NCI-H524 (cell line): ENCODE measurements around the gene GPATCH1.
"Not testable (repeated sequence)": the region's sequence is repeated elsewhere in the genome, so short reads cannot be mapped to it uniquely, and the experiment has no call there.

ENCODE experiments used
- DNase-seq, 2 experiments: peaks; one replicate each; lab custom pipeline; 2025; lab: John Stamatoyannopoulos, UW

Gene GPATCH1

GRCh38 chr19:33080761-33081681 is at the start of gene GPATCH1:
TSS of gene GPATCH1 (plus strand) at chr19:33081181. CDS start at chr19:33081194, 13 bp downstream.
- peak; percentile 81 to 87 for DNase-seq

- no peak for DNase-seq
These were observed 48.7 kb upstream of the GPATCH1 start for GRCh38 chr19:33032218-33032781.

- no peak for DNase-seq
These were observed 45.5 kb upstream of the GPATCH1 start for GRCh38 chr19:33035461-33035860.

GRCh38 chr19:33036370-33037167 is 44.4 kb upstream of the GPATCH1 start:
- DNase-seq: not testable (repeated sequence)

- DNase-seq: not testable (repeated sequence)
These were observed 43.6 kb upstream of the GPATCH1 start for GRCh38 chr19:33037168-33038025.

- no peak for DNase-seq
These were observed 41.8 kb upstream of the GPATCH1 start for GRCh38 chr19:33039108-33039599.

GRCh38 chr19:33039815-33040214 is 41.2 kb upstream of the GPATCH1 start:
- no peak for DNase-seq

GRCh38 chr19:33040994-33041827 is 39.8 kb upstream of the GPATCH1 start:
- no peak for DNase-seq

- not testable (repeated sequence) for DNase-seq
These were observed 39.2 kb upstream of the GPATCH1 start for GRCh38 chr19:33041828-33042160.

GRCh38 chr19:33047422-33047821 is 33.6 kb upstream of the GPATCH1 start:
- no peak for DNase-seq

GRCh38 chr19:33048806-33049676 is 31.9 kb upstream of the GPATCH1 start:
- no peak for DNase-seq

- no peak for DNase-seq
These were observed 30.9 kb upstream of the GPATCH1 start for GRCh38 chr19:33050110-33050509.

GRCh38 chr19:33052352-33052972 is 28.5 kb upstream of the GPATCH1 start:
- no peak for DNase-seq

GRCh38 chr19:33054623-33055022 is 26.4 kb upstream of the GPATCH1 start:
- no peak for DNase-seq

- DNase-seq: no peak
These were observed 25.3 kb upstream of the GPATCH1 start for GRCh38 chr19:33055718-33056117.

GRCh38 chr19:33060586-33060985 is 20.4 kb upstream of the GPATCH1 start:
- no peak for DNase-seq

GRCh38 chr19:33062902-33063301 is 18.1 kb upstream of the GPATCH1 start:
- no peak for DNase-seq

GRCh38 chr19:33063356-33063752 is 17.6 kb upstream of the GPATCH1 start:
- no peak for DNase-seq
